GM18867 (cell line): ENCODE data around the gene ASCC2.
A peak's percentile ranks its signal among the peaks of the same experiment; 100 is the strongest.

Experiments used
- ATAC-seq: cut with Tn5 transposase; IDR thresholded peaks from one replicate; pipeline ENCODE4 v1.9.1; 2021; ENCODE audit warnings: mild to moderate bottlenecking, moderate library complexity; ENCODE audit not compliant: unreplicated experiment

The ASCC2 gene

GRCh38 chr22:29788339-29789279 is 49.5 kb downstream of the ASCC2 start:
- ATAC-seq: no peak

- no peak for ATAC-seq
Measured at GRCh38 chr22:29787371-29787980, 50.6 kb downstream of the ASCC2 start.

- ATAC-seq: no peak
Measured at GRCh38 chr22:29786031-29786430, 52.0 kb downstream of the ASCC2 start.

- no peak for ATAC-seq
Measured at GRCh38 chr22:29784451-29785361, 53.4 kb downstream of the ASCC2 start.

- ATAC-seq: no peak
Measured at GRCh38 chr22:29782061-29782845, 55.8 kb downstream of the ASCC2 start.

GRCh38 chr22:29780748-29781676 is 57.1 kb downstream of the ASCC2 start:
- ATAC-seq: no peak

- no peak for ATAC-seq
Measured at GRCh38 chr22:29780220-29780619, 57.9 kb downstream of the ASCC2 start.

- ATAC-seq: no peak
Measured at GRCh38 chr22:29773233-29773632, 64.8 kb downstream of the ASCC2 start.

- no peak for ATAC-seq
Measured at GRCh38 chr22:29772170-29772641, 65.9 kb downstream of the ASCC2 start.

- no peak for ATAC-seq
Measured at GRCh38 chr22:29769723-29770321, 68.3 kb downstream of the ASCC2 start.

- no peak for ATAC-seq
Measured at GRCh38 chr22:29768052-29768693, 69.9 kb downstream of the ASCC2 start.

GRCh38 chr22:29767171-29768051 is 70.7 kb downstream of the ASCC2 start, which contains the start of gene UQCR10:
UQCR10 (plus strand) TSS chr22:29767369; CDS start chr22:29767399, 30 bp downstream.
- ATAC-seq: peak; percentile 70

- peak; percentile 86 for ATAC-seq
Measured at GRCh38 chr22:29766632-29767170, 71.4 kb downstream of the ASCC2 start, which contains the start of gene ZMAT5. ZMAT5 (minus strand) TSS chr22:29767007; CDS start chr22:29748544, 18,463 bp downstream.

GRCh38 chr22:29765905-29766631 is 72.0 kb downstream of the ASCC2 start:
- ATAC-seq: peak; percentile 13

GRCh38 chr22:29762263-29762662 is 75.8 kb downstream of the ASCC2 start:
- no peak for ATAC-seq

- ATAC-seq: no peak
Measured at GRCh38 chr22:29758959-29759358, 79.1 kb downstream of the ASCC2 start.
